Activated naive CD8-positive, alpha-beta T cell treated with anti-CD3 and anti-CD28 coated beads, Interleukin-2, amount 50 U/mL, for 16 hours (primary cell): Measurements from ENCODE around the gene IGFBP3.
"Not testable (repeated sequence)": the region's sequence is repeated elsewhere in the genome, so short reads cannot be mapped to it uniquely, and the experiment has no call there.

Source experiments
- DNase-seq: peaks from one replicate; pipeline ENCODE4 v3.0.0-alpha.2; 2020; ENCODE audit warnings: low read depth, low spot score

The IGFBP3 gene, protein sequence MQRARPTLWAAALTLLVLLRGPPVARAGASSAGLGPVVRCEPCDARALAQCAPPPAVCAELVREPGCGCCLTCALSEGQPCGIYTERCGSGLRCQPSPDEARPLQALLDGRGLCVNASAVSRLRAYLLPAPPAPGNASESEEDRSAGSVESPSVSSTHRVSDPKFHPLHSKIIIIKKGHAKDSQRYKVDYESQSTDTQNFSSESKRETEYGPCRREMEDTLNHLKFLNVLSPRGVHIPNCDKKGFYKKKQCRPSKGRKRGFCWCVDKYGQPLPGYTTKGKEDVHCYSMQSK

DNA sequence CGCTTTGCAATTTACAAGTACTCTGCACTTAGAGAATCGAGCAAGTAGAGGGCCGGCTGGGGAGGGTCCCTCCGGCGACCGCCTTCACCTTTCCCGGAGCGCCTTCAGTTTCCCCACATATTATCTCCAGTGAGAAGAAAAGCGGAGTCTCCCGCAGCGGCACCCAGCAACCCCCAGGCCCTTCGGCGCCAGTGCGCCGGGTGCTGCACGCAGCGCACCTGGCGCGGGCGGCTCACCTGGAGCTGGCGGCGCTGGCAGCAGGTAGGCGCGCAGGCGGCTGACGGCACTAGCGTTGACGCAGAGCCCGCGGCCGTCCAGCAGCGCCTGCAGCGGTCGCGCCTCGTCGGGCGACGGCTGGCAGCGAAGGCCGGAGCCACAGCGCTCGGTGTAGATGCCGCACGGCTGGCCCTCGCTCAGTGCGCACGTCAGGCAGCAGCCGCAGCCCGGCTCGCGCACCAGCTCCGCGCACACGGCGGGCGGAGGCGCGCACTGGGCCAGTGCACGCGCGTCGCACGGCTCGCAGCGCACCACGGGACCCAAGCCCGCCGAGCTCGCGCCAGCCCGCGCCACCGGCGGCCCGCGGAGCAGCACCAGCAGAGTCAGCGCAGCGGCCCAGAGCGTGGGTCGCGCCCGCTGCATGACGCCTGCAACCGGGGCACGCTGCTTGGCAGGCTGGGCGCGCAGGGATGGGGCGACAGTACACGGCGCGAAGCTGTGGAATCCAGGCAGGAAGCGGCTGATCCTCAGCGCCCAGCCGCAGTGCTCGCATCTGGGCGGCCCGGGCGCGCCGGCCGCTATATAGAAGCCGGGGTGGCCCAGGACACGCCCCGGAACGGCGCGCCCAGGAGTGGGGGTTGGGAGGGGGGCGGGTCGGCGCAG lies at the start of gene IGFBP3:
Gene IGFBP3, minus strand, starts transcription at position 771 of the 879 bp plus-strand sequence. Its CDS starts 132 bp downstream, at position 639.
- no peak for DNase-seq

DNA sequence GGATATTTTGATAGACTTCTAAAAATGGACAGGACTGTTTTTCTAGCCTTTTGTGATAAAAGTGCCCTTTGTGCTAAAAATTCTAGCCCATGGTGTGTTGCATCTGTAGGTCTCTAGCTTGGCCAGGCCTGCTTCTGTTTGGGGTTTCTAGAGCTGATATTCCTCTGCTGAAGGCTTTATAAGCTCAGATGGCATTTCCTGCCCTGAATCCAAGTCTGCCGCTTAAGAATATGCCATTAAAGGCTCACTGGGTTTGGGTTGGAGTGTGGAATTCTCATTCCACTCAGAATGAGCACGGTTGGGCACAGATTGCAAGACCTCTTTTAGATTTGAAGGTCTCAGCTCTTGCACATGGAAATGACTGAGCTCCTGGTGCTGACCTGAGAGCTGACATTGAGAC lies 49.4 kb upstream of the IGFBP3 start:
- DNase-seq = no peak

DNA sequence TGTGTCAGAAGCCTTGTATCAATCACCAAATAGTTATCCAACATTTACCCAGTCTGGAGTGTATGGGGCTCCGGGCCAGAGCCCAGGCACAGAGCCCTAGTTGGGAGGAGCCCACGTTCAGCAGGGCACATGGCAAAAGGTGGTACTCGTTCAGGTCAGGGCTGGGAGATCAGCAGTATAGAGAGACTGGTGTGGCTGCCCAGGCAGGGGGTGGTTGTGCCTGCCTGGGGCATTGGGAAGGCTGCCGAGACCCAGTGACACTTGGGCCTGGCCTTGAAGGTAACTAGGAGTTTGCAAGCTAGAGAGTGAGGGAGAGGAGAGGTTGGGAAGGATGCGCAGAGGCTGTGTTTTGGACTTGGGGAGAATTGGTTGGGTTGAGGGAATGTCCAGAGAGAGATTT lies 48.9 kb upstream of the IGFBP3 start:
- no peak for DNase-seq

DNA sequence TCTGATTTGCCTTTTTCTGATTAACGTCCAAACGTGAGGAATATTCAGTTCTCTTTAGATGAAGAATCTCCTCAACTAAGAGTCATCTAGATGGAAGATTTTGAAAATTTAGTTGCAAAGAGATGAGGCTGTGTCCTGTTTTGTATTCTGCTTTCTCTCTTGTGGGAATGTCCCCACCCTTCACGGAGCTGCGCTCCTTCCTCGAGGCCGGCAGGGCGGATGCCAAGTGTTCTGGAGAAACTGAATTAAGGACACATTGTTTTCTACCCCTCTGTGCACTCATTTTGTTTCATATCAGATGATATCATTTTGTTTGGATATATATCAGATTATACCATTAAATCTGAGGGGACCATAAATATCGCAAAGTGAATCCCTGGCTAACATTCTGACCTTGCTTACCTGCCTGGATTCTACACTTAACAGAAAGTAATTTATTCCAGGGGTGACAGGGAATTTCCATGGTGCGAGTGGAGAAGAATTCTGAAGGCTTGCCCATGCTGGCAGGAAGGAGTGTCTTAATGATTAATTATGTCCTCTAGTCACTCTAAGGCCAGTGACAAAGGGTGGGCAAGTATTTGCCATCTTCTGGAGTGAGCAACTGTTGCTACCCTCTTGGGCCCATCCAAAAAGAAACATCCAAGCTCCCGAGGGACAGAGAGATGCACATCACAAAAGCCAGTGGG lies 47.9 kb upstream of the IGFBP3 start:
- DNase-seq = no peak

DNA sequence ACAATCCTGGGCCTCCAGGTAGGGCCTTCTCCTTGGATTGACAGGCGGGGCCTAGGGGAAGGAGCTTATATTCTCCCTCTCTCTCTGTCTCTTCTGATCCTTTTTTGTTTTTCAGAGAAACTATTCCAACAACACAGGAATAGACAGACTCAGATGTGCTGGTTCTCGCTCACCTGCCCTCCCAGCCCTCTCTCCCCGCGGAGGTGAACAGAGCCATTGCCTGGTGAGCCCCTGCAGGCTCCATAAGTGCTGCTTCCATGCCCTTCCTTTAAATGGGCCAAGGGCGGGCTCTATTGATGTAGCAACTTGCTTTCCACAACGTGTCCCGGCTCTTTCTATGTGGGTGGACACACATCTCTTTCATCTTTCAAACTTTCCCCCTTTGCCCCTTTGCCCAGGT lies 47.2 kb upstream of the IGFBP3 start:
- DNase-seq = no peak

DNA sequence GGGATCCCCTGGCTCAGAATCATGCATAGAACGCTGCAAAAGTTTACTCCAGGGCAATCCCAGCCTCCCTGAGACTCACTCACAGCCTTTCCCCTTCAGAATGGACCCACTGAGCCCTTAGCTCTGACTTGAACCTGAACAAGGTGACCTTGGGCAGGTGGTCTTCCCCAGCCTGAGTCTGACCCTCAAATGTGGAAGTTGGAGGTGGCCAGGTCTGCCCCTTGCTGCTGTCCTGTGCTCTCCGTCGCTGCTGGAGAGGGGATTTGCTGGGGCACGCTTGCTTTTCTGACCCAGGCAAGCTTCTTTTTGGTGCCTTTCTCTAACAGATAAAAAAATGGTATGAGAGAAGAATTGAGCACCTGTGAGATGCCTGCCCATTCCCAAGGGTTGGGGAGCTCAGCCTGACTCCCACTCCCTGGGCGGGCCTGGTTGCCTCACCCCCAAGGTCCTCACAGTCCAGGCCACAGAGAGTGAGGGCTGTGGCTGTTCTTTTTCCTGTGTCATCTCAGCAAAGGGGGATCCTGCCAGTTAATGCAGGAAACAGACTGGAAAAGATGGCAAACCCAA lies 46.6 kb upstream of the IGFBP3 start:
- DNase-seq = no peak

DNA sequence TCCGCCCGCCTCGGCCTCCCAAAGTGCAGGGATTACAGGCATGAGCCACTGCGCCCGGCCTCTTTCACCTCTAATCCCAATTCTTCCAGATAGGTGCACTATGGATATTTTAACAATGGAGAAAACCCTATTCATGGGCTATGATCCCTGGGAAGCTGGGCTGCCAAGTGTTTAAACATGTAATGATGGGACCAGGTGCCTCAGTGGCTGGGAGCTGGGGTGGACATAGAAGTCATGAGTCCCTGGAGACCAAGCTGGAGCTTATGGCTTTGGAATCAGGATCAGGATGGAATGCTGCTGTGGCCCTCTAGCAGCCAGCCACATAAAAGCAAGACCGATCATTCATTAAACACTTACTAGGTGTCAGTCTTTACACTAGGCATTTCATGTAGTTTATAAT lies 41.8 kb upstream of the IGFBP3 start:
- DNase-seq = no peak

DNA sequence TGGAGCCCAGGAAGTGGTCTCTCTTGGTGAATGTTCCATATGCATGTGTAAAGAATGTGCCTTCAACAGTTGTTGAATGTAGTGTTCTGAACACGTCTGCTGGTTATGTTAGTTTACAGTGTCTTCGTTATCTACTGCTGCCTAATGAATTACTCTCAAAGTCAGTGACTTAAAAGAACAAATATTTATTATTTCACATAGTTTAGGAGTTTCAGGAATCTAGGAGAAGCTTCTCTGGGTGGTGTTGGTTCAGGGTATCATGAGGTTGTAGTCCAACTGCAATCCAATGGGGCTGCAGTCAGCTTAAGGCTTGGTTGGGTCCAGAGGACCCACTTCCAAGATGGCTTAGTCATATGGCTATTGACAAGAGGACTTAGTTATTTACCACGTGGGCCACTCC lies 36.6 kb upstream of the IGFBP3 start:
- no peak for DNase-seq

DNA sequence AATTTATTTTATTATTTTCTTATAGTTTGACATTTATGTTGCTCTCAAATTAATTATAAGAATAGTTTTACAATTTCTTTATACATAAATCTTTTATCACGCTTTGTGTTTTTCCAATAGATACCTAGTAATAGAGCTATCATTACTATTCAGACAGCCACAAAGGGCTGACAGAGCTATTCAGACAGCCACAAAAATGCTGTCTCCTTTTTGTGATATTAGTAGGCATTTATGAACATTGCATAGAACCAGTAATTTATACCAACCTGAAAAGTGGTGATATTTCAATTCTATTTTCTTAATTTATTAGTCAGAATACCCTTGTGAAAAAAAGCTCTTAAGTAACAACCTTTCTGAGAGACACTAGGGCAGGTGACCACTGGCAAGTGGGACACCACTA lies 34.2 kb upstream of the IGFBP3 start:
- DNase-seq = no peak

DNA sequence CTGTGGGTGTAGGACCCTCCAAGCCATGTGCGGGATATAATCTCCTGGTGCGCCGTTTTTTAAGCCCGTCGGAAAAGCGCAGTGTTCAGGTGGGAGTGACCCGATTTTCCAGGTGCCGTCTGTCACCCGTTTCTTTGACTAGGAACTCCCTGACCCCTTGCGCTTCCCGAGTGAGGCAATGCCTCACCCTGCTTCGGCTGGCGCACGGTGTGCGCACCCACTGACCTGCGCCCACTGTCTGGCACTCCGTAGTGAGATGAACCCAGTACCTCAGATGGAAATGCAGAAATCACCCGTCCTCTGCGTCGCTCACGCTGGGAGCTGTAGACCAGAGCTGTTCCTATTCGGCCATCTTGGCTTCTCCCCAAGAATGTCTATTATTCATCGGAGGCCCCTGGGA lies 32.0 kb upstream of the IGFBP3 start:
- DNase-seq = not testable (repeated sequence)

DNA sequence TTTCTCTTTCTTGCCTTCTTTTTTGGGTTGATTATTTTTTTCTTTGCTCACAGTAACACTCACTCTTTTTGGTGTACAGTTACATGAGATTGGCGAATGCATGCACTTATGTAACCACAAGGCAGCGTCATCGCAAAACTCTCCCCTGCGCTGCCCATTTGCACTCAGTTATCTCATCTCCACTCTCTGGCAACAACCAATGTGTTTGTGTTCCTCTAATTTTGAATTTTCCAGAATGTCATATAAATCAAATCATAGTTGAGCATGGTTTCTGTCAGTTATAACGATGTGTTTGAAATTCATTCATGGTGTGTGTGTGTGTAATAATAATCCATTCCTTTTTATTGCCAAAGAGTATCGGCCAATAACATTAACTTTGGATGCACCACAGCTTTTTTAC lies 23.0 kb upstream of the IGFBP3 start:
- DNase-seq = no peak

DNA sequence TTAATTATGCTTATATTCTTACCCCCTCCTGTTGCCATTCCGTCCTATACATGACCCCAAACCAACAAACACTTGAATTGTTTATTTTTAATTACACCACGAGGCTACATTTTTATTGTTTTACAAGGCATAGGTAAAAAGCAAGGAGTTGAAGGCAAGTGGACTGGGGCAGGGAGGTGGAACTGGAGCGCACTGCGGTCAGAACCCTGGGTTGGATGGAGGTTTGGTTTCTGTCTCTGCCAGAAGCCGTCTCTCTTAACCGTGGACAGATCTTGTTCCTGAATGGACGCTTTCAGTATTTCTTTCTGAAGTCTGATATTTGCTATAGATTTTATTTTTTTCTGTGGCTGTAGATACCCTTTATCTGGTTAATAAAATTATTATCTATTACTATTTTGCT lies 19.9 kb upstream of the IGFBP3 start:
- DNase-seq = no peak

DNA sequence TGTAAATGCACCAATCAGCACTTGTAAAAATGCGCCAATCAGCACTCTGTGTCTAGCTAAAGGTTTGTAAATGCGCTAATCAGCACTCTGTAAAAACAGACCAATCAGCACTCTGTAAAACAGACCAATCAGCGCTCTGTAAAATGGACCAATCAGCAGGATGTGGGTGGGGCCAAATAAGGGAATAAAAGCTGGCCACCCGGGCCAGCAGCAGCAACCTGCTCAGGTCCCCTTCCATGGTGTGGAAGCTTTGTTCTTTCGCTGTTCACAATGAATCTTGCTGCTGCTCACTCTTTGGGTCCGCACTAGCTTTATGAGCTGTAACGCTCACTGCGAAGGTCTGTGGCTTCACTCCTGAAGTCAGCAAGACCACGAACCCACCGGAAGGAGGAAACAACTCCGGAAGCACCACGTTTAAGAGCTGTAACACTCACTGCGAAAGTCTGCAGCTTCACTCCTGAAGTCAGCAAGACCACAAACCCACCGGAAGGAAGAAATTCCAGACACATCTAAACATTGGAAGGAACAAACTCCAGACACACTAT lies 19.2 kb upstream of the IGFBP3 start:
- peak; percentile 12 for DNase-seq

DNA sequence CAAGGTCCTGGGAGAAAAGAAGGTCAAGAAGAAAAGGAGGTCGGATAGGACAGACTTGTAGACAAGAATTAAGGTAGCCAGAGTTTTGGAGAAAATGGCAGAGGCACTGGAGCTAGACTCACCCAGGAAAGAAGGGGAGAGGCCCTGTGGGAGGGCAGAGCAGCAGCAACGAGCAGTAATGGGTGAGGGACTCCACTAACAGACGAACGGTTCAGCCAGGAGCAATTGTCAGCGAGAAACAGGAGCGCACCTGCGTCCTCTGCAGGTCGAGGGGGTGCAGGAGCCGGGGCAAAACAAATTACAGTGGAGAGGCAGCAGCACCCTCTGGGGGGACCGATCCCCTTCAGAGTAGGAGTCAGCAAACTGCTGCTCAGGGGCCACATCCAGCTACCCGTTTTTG lies 18.5 kb upstream of the IGFBP3 start:
- DNase-seq = no peak

DNA sequence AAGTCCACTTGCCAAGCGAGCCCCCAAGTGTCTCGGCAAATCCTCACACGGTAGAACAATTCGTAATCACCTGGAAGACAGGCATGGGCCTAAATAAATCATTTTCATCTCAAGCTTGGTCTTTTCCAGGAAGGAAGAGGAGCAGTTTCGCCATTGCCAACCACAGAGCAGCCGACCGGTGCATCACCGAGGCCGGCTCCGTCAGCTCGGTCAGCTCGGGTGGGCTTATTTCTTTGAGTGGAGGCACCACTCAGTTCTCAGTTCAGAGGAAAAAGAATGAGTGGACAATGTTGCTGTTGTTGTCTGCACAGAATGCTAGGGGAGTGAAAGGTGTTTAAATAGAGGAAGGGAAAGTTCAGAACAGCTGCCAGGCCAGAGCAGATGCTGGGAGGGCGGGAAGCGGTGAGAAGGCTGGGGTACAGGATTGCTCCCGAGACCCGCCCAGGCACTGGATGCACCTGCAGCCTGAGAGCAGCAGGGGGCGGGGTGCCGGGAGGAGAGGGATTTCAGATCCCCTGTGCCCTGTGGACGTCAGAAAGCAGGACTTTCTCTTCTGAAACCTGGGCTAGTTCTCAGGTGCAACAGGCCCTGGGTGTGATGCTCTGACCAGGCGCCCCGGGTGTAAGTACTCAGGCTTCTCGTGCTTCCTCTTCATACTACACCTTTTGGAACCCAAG lies 17.7 kb upstream of the IGFBP3 start:
- DNase-seq = no peak

DNA sequence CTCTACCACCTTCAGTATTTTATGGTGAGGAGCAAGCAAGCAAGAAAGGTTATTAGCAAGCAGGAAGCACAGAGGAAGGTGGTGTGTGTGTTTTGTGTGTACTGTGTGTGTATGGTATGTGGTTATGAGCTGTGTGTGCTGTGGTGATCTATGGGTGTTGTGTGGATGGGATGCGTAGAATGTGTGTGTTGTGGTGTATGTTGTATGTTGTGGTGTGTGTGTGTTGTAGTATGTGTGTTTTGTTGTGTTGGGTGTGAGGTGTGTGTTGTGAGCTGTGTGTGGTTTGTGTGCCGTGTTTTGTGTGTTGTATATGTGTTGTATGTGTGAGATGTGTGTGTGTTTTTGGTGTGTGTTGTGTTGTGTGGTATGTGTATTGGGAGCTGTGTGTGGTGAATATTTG lies 16.8 kb upstream of the IGFBP3 start:
- no peak for DNase-seq

DNA sequence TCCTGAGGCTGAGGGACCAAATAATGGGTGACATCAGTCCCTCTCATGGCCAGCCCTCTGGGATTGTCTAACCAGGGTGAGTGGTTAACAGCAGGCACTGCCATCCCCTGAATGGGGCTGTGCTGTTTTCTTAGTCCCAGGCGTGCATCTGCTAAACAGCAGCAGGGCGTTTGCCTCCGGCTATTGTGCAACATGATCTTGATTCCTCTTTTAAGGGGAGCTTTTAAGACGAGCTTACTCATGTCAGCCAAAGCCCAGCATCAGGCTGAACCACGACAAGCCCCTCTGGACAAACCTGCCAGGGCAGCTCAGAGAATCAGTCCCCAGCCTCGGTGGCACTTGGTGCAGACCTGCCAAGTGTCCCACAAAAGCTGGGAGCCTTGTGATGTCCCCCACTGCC lies 16.2 kb upstream of the IGFBP3 start:
- DNase-seq = no peak

DNA sequence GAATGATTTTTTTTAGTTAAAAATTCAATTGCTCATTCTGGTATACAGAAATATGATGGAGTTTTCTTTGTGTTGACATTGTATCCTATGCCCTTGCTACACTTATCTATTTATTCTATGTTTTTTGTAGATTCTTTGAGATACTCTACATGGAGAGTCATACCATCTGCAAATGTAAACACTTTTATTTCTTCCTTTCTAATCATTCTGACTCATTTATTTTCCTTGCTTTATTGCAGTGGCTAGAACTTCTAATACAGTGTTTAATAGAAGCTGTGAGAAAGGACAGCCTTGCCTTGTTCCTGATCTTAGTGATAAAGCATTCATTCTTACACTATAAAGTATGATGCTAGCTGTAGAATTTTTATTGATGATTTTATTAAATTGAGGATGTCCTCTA lies 9.9 kb upstream of the IGFBP3 start:
- no peak for DNase-seq

DNA sequence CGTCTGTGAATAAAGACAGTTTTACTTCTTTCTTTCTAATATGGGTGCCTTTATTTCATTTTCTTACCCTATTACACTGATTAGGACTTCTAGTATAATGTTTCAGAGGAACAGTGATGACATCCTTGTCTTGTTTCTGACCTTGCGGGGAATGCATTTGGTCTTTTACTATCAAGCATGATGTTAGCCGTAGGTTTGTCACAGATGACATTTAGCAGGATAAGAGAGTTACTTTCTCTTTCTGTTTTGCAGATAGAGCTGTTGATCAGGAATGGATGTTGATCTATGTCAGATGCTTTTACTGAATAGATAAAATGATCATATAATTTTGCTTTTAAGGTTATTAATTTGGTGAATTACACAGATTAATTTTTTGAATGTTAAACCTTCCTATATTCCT lies 6.6 kb upstream of the IGFBP3 start:
- DNase-seq = no peak

DNA sequence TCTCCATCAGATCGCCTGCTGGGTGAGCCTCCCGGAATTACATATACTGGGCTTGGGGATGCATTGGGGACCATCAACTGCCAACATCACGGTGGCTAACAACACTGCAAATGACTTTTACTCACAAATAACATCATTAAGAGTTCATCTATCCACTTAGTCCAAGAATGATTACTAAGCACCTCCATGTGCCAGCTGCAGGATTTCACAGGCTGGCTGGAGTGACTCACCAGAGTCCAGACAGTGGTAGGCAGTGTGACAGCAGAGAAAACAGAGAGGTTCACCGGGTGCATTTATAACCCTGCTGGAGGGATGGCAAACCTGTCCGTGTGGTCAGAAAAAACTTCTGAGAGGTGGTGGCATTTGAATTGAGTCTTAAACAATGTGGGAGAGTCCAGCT lies 3.2 kb upstream of the IGFBP3 start:
- DNase-seq = no peak

DNA sequence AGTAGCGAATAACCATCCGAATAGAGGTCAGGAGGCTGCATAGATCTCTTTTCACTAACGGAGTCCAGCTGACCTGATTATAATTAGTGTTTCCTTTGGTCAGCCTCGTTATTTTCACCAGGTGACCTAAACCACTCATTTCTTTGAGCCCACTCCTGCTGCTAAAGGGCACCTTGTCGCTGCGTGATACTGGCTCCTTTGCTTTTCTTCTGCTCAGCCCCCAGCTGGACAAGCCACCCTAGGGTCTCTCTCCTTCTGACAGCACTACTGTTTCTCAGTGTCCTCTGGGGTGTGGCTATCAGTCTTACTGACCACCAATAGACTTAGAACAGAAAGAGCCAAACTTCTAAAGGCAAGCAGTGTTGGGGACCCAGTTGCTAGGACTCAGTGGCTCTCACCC lies 2.7 kb upstream of the IGFBP3 start:
- no peak for DNase-seq
